GM18867 (cell line): ENCODE measurements around the gene FFAR3.
"Not testable (repeated sequence)": the region's sequence is repeated elsewhere in the genome, so short reads cannot be mapped to it uniquely, and the experiment has no call there.

ENCODE experiments used
- ATAC-seq: cut with Tn5 transposase; IDR thresholded peaks from one replicate; pipeline ENCODE4 v1.9.1; 2021; ENCODE audit warnings: mild to moderate bottlenecking, moderate library complexity; ENCODE audit not compliant: unreplicated experiment

The FFAR3 gene

GRCh38 chr19:35349614-35350521 is 8.4 kb upstream of the FFAR3 start:
- no peak for ATAC-seq

DNA sequence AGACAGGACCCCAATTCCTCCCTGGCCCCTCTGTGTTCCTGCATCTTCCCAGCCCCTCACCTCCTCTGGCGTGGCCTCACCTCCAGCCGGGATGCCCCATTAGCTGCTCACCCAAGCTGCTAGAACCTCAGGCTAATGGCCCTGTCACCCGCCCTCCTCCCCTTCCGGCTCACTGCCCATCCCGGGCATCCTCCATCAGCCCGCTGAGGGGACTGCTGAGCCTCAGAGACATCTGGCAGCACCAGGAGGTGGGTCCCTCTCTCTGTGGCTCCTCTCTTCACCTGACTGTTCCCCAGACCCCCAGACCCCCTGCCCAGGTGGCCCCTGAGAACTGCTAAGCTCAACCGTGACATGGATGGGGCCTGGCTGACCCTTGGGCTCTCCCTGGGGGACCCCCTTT is 7.7 kb upstream of the FFAR3 start:
- ATAC-seq = no peak

DNA sequence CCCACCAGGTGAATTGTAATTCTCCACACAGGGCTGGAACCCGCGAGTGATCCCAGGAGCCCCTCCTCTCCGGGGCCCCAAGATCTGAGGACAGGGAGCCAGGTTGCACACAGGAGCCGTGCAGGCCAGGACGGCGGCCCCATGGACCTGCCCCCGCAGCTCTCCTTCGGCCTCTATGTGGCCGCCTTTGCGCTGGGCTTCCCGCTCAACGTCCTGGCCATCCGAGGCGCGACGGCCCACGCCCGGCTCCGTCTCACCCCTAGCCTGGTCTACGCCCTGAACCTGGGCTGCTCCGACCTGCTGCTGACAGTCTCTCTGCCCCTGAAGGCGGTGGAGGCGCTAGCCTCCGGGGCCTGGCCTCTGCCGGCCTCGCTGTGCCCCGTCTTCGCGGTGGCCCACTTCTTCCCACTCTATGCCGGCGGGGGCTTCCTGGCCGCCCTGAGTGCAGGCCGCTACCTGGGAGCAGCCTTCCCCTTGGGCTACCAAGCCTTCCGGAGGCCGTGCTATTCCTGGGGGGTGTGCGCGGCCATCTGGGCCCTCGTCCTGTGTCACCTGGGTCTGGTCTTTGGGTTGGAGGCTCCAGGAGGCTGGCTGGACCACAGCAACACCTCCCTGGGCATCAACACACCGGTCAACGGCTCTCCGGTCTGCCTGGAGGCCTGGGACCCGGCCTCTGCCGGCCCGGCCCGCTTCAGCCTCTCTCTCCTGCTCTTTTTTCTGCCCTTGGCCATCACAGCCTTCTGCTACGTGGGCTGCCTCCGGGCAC is 6.7 kb upstream of the FFAR3 start:
- no peak for ATAC-seq

- ATAC-seq = no peak
These were observed 6.1 kb upstream of the FFAR3 start for GRCh38 chr19:35352177-35352447.

DNA sequence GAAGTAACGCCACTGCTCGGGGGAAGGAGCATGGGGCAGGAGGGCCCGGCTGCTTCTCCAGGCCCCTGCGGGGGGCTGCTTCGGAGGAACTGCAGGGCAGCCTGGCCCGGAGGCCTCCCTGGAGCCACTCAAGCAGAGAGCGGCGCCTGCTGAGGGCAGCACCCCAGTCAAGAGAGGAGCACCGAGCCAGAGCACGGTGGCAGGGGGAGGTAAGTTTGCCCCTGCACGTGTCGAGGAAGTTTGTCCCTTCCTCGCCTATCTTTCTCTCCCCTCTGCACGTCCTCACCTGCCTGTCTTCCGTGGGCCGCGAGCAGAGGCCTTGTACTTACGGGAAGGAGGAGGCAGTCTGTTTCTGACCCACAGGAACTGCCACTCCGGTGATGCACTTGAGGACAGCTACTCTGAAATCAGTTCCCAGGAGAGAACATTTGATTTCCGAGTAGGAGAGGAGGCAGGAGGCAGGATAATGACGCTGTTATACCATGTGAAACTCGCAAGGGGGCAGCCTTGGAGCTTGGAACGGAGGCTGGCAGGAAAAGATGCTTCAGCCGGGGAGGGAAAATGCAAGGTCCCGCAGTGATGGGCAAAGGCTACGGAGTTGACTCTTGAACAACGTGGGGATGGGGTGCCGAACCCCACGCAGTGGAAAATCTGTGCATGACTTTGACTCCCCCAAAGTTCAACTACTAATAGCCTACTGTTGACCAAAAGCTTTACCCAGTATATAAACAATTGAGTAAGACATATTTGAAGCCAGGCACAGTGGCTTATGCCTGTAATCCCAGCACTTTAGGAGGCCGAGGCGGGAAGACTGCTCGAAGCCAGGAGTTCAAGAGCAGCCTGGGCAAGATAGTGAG is 5.6 kb upstream of the FFAR3 start:
- ATAC-seq = no peak

DNA sequence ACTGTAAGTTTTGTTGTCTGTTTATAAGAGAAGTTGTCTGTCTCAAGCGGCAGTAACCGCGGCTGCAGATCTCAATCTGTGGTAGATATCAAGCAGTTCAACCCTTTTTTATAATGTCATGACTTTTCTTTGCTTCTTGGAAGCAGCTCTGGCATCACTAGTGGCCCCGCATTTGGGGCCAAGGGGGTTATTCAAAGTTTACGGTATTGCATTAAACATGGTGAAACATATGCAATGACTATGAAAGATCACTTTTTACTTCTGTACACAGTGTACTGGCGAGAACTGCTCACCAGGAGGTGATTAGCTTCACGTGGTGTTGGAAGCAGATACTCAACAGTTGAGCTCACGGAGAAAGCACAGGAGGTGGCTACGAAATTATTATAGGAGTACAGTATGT is 4.6 kb upstream of the FFAR3 start:
- ATAC-seq = no peak

- ATAC-seq = no peak
These were observed 3.4 kb upstream of the FFAR3 start for GRCh38 chr19:35354898-35355297.

DNA sequence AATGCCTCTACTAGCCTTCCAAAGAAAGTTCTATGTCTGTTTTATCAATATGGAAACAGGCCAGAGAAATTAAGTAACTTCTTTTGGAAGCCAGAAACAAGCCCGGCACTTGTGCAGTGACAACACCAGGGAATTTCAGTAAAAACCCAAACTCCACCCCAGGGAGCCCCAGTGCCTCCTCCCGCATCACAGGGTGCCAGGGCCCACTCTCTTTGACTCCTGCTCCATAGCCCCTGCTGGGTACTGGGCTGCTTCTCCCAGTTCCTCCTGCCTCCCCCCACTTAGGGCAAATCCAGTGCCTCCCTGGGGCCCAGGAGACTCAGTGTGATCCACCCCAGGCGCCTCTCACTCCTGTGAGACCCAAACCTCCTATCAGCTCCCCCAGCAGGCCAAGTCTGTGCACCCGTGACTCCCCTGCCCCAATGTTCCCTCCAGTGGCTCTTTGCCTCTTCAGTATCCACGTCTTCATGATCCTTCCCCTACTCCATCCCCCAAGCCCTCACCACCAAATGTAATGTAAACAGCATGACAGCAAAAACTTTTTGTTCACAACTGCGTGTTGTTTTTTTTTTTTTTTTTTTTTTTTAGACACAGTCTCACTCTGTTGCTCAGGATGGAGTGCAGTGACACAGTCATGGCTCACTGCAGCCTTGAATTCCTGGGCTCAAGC is 2.3 kb upstream of the FFAR3 start:
- ATAC-seq = no peak

- ATAC-seq = not testable (repeated sequence)
These were observed 574 bp downstream of the FFAR3 start for GRCh38 chr19:35358834-35359233.

DNA sequence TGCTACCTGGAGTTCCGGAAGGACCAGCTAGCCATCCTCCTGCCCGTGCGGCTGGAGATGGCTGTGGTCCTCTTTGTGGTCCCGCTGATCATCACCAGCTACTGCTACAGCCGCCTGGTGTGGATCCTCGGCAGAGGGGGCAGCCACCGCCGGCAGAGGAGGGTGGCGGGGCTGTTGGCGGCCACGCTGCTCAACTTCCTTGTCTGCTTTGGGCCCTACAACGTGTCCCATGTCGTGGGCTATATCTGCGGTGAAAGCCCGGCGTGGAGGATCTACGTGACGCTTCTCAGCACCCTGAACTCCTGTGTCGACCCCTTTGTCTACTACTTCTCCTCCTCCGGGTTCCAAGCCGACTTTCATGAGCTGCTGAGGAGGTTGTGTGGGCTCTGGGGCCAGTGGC is 1.1 kb downstream of the FFAR3 start:
- not testable (repeated sequence) for ATAC-seq

DNA sequence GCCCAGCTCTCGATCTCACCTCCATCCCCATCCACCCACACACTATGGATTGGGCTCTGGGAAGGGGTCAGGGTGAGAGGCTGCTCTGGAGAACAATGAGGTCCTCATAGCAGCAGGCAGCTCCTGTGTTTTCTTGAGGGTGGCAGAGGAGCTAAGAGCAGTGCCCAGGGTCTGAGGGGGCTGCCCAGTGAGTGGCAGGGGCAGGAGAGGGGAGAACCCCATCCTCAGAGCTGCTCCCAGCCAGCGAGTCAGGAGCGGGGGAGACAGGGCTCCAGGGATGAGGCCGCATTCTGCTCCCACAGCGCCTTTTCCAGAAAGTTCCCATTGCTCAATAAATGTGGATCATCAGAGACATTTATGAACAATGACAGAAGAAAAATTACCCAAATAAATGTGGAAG is 1.8 kb downstream of the FFAR3 start:
- ATAC-seq = not testable (repeated sequence)

GRCh38 chr19:35360880-35361420 is 2.7 kb downstream of the FFAR3 start:
- no peak for ATAC-seq

- no peak for ATAC-seq
These were observed 4.2 kb downstream of the FFAR3 start for GRCh38 chr19:35362261-35363000.

DNA sequence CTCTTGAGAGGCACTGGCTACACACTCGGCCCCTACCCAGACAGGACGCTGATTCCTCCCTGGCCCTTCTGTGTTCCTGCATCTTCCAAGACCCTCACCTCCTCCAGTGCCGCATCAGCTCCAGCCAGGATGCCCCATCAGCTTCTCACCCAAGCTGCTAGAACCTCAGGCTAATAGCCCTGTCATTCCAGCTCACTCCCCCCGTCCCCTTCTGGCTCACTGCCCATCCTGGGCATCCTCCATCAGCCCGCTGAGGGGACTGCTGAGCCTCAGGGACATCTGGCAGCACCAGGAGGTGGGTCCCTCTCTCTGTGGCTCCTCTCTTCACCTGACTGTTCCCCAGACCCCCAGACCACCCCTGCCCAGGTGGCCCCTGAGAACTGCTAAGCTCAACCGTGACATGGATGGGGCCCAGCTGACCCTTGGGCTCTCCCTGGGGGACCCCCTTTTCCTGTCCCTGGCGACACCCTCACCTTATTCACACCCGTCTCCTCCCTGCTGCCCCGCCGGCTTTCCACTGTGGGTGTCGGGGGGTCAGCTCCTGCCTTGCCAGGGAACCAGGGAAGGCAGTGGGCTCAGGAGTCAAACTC is 4.8 kb downstream of the FFAR3 start:
- no peak for ATAC-seq

DNA sequence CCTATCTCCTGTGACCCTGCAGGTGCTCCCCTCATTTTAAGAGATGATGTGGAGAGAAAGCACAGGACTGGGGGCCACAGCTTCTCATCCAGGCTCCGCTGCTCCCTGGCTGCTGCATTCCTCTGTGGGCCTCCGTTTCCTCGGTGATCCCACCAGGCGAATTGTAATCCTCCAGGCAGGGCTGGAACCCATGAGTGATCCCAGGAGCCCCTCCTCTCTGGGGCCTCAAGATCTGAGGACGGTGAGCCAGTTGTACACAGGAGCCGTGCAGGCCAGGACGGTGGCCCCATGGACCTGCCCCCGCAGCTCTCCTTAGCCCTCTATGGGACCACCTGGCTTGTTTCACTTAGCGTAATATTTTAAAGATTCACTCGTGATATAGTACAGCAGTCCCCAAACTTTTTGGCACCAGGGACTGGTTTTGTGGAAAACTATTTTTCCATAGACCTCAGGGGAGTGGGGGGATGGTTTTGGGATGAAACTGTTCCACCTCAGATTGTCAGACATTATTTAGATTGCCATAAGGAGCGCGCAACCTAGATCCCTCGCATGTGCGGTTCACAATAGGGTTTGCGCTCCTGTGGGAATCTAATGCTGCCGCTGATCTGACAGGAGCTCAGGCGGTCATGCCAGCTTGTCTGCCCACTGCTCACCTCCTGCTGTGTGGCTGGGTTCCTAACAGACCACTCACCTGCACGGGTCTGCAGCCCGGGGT is 5.6 kb downstream of the FFAR3 start:
- no peak for ATAC-seq

DNA sequence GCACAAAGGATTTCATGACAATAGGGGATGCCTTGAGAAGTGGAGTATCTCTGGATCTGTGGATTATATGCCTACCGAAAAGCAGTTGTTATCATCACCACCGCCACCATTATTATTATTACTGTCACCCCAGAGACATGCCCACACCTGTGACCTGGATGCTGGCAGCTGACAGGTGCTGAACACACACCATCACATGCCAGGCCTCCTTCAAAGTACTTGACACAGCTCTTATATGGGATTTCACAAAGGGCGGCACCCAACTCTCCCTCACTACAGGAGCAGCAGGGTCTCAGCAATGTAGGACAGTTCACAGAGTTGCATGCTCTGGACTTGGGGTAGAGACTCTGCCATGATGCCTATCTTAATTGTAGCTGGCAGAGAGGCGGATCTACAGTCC is 7.0 kb downstream of the FFAR3 start:
- no peak for ATAC-seq

GRCh38 chr19:35368378-35368777 is 10.1 kb downstream of the FFAR3 start:
- ATAC-seq = no peak

DNA sequence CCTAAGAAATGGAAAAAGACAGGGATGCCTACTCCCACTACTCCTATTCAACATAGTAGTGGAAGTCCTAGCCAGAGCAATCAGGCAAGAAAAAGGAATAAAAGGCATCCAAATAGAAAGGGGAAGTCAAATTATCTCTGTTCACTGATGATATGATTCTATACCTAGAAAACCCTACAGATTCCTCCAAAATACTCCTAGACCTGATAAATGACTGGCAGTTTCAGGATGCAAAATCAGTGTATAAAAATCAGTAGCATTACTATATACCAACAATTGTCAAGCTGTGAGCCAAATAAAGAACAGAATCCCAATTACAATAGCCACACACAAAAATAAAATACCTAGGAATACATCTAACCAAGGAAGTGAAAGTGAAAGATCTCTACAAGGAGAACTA is 11.3 kb downstream of the FFAR3 start:
- ATAC-seq = no peak

- ATAC-seq = no peak
These were observed 12.5 kb downstream of the FFAR3 start, which contains the start of gene GPR42 for GRCh38 chr19:35370722-35371121. Gene GPR42 (plus strand): TSS chr19:35371068. CDS start chr19:35371360, 292 bp downstream.
